GM21576 (cell line): ENCODE data around the gene DTHD1.

ENCODE experiments used
- ATAC-seq: cut with Tn5 transposase; IDR thresholded peaks from one replicate; pipeline ENCODE4 v1.9.1; 2021; ENCODE audit warnings: mild to moderate bottlenecking, moderate library complexity; ENCODE audit not compliant: unreplicated experiment

Gene DTHD1

GRCh38 chr4:36312511-36312910 is 31.1 kb downstream of the DTHD1 start:
- no peak for ATAC-seq

GRCh38 chr4:36313301-36313700 is 31.9 kb downstream of the DTHD1 start:
- ATAC-seq: no peak

- ATAC-seq: no peak
Measured at GRCh38 chr4:36313703-36314102, 32.3 kb downstream of the DTHD1 start.

- no peak for ATAC-seq
Measured at GRCh38 chr4:36316607-36317006, 35.2 kb downstream of the DTHD1 start.

- no peak for ATAC-seq
Measured at GRCh38 chr4:36317721-36318120, 36.3 kb downstream of the DTHD1 start.

- ATAC-seq: peak; percentile 42
Measured at GRCh38 chr4:36320117-36320896, 38.9 kb downstream of the DTHD1 start.

- ATAC-seq: no peak
Measured at GRCh38 chr4:36321176-36321575, 39.8 kb downstream of the DTHD1 start.

GRCh38 chr4:36322921-36323354 is 41.5 kb downstream of the DTHD1 start:
- peak; percentile 23 for ATAC-seq

GRCh38 chr4:36323816-36324419 is 42.5 kb downstream of the DTHD1 start:
- no peak for ATAC-seq

- ATAC-seq: no peak
Measured at GRCh38 chr4:36324808-36325207, 43.4 kb downstream of the DTHD1 start.

GRCh38 chr4:36325499-36325898 is 44.1 kb downstream of the DTHD1 start:
- peak; percentile 77 for ATAC-seq

- ATAC-seq: no peak
Measured at GRCh38 chr4:36325926-36326325, 44.5 kb downstream of the DTHD1 start.

- ATAC-seq: no peak
Measured at GRCh38 chr4:36326476-36327029, 45.1 kb downstream of the DTHD1 start.

- no peak for ATAC-seq
Measured at GRCh38 chr4:36327400-36327799, 46.0 kb downstream of the DTHD1 start.

- no peak for ATAC-seq
Measured at GRCh38 chr4:36328130-36328529, 46.7 kb downstream of the DTHD1 start.

GRCh38 chr4:36329228-36329627 is 47.8 kb downstream of the DTHD1 start:
- no peak for ATAC-seq

GRCh38 chr4:36330796-36331195 is 49.4 kb downstream of the DTHD1 start:
- ATAC-seq: no peak

- ATAC-seq: peak; percentile 83
Measured at GRCh38 chr4:36332023-36332781, 50.8 kb downstream of the DTHD1 start.

- ATAC-seq: peak; percentile 97
Measured at GRCh38 chr4:36332782-36333131, 51.3 kb downstream of the DTHD1 start.

- ATAC-seq: no peak
Measured at GRCh38 chr4:36333303-36333877, 52.0 kb downstream of the DTHD1 start.

- ATAC-seq: no peak
Measured at GRCh38 chr4:36337665-36338185, 56.3 kb downstream of the DTHD1 start.
